HepG2 (cell line): ENCODE data around the gene CPM.

Experiments
- CCAR2 ChIP-seq: fragments of 200-400 bp; formaldehyde crosslinking; optimal IDR thresholded peaks from 2 replicates; pipeline ENCODE3; 2018; ENCODE audit warnings: low read depth, mild to moderate bottlenecking, low read length, moderate library complexity
- EED ChIP-seq: sonication (generic); formaldehyde crosslinking; IDR thresholded peaks from 2 replicates; pipeline ENCODE4 v1.5.0; 2020; ENCODE audit warnings: mild to moderate bottlenecking, missing genetic modification reagents
- NFYB ChIP-seq: sonication (generic); formaldehyde crosslinking; IDR thresholded peaks from 2 replicates; pipeline ENCODE4 v1.4.0; 2020; ENCODE audit warnings: missing genetic modification reagents
- SALL2 ChIP-seq: sonication (generic); formaldehyde crosslinking; IDR thresholded peaks from 2 replicates; pipeline ENCODE4 v1.8.1; 2023; ENCODE audit warnings: mild to moderate bottlenecking, missing genetic modification reagents, inconsistent platforms
- SOX13 ChIP-seq, 3 experiments: fragments of 450-650 bp in 1 of 3; sonication (generic) in 1 of 3; formaldehyde crosslinking in 1 of 3; IDR thresholded peaks in 2 of 3; conservative IDR thresholded peaks in 1 of 3; 2 replicates each; pipeline versions ENCODE4 v1.5.0 to v1.6.1; 2016 to 2020; ENCODE audit warnings: antibody characterized with exemption in 1 of 3, mild to moderate bottlenecking in 1 of 3, missing compliant biosample characterization in 1 of 3, missing genetic modification reagents in 1 of 3, moderate library complexity in 1 of 3
- SRSF9 ChIP-seq: fragments of 200-400 bp; formaldehyde crosslinking; IDR thresholded peaks from 2 replicates; pipeline ENCODE4 v1.6.1; 2018; ENCODE audit warnings: borderline replicate concordance, mild to moderate bottlenecking, low read depth, low read length; ENCODE audit not compliant: insufficient read depth, poor library complexity, severe bottlenecking
- SYNCRIP ChIP-seq: fragments of 200-400 bp; formaldehyde crosslinking; IDR thresholded peaks from 2 replicates; pipeline ENCODE4 v1.6.1; 2018; ENCODE audit warnings: mild to moderate bottlenecking, low read depth, low read length; ENCODE audit not compliant: insufficient read depth
- ZNF660 ChIP-seq: sonication (generic); formaldehyde crosslinking; IDR thresholded peaks from 2 replicates; pipeline ENCODE4 v1.5.1; 2020; ENCODE audit warnings: mild to moderate bottlenecking, low read depth, missing genetic modification reagents, borderline replicate concordance
- TF ChIP-seq, protein P1 (sequence below): sonication (generic); formaldehyde crosslinking; IDR thresholded peaks from 2 replicates; pipeline ENCODE4 v1.5.0; 2020; ENCODE audit warnings: mild to moderate bottlenecking, missing genetic modification reagents, moderate library complexity
- TF ChIP-seq, protein P2 (sequence below): sonication (generic); formaldehyde crosslinking; IDR thresholded peaks from 2 replicates; pipeline ENCODE4 v1.4.0; 2020; ENCODE audit warnings: missing genetic modification reagents
- TF ChIP-seq, protein P3 (sequence below): sonication (generic); formaldehyde crosslinking; IDR thresholded peaks from 2 replicates; pipeline ENCODE4 v1.4.0; 2020; ENCODE audit warnings: missing genetic modification reagents, borderline replicate concordance
- TF ChIP-seq, protein P4 (sequence below): sonication (generic); formaldehyde crosslinking; IDR thresholded peaks from 2 replicates; pipeline ENCODE4 v1.4.0; 2020; ENCODE audit warnings: missing genetic modification reagents, mild to moderate bottlenecking, borderline replicate concordance

DNA sequence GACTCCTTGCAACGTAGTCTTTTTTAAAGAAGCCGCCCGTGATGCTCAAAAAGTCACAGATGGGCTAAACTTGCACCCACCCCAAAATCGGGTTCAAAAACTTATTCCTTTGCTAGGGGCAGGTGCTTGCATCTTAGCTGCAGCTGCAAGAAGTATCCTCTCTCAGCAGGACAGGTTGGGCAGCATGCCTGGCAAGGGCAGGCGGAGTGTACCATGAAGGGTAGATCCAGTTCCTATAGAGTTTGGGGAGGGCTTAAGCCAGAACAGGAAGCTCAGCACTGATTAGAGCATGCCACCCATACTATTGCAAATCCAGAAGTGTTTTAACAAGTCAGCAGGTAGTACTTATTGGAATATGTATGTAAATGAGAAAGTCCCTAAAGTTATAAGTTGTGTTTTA, 48.7 kb downstream of the CPM start:
- TF ChIP-seq ZNF660 (no peak), SALL2 (CRISPR knock-in tag) (no peak), EED (CRISPR knock-in tag) (no peak), SRSF9 (no peak), SYNCRIP (no peak), NFYB (no peak), SOX13 (IDR thresholded peaks at IDR 0.05) (no peak), SOX13 (CRISPR knock-in tag; conservative IDR thresholded peaks at IDR 0.05 in 1 of 2, IDR thresholded peaks at IDR 0.05 in 1 of 2) (no peak), CCAR2 (no peak)
- TF ChIP-seq, protein P1, sequence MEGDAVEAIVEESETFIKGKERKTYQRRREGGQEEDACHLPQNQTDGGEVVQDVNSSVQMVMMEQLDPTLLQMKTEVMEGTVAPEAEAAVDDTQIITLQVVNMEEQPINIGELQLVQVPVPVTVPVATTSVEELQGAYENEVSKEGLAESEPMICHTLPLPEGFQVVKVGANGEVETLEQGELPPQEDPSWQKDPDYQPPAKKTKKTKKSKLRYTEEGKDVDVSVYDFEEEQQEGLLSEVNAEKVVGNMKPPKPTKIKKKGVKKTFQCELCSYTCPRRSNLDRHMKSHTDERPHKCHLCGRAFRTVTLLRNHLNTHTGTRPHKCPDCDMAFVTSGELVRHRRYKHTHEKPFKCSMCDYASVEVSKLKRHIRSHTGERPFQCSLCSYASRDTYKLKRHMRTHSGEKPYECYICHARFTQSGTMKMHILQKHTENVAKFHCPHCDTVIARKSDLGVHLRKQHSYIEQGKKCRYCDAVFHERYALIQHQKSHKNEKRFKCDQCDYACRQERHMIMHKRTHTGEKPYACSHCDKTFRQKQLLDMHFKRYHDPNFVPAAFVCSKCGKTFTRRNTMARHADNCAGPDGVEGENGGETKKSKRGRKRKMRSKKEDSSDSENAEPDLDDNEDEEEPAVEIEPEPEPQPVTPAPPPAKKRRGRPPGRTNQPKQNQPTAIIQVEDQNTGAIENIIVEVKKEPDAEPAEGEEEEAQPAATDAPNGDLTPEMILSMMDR (CRISPR knock-in tag): no peak
- TF ChIP-seq, protein P2, sequence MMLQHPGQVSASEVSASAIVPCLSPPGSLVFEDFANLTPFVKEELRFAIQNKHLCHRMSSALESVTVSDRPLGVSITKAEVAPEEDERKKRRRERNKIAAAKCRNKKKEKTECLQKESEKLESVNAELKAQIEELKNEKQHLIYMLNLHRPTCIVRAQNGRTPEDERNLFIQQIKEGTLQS: no peak
- TF ChIP-seq, protein P3, sequence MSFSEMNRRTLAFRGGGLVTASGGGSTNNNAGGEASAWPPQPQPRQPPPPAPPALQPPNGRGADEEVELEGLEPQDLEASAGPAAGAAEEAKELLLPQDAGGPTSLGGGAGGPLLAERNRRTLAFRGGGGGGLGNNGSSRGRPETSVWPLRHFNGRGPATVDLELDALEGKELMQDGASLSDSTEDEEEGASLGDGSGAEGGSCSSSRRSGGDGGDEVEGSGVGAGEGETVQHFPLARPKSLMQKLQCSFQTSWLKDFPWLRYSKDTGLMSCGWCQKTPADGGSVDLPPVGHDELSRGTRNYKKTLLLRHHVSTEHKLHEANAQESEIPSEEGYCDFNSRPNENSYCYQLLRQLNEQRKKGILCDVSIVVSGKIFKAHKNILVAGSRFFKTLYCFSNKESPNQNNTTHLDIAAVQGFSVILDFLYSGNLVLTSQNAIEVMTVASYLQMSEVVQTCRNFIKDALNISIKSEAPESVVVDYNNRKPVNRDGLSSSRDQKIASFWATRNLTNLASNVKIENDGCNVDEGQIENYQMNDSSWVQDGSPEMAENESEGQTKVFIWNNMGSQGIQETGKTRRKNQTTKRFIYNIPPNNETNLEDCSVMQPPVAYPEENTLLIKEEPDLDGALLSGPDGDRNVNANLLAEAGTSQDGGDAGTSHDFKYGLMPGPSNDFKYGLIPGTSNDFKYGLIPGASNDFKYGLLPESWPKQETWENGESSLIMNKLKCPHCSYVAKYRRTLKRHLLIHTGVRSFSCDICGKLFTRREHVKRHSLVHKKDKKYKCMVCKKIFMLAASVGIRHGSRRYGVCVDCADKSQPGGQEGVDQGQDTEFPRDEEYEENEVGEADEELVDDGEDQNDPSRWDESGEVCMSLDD (CRISPR knock-in tag): no peak
- TF ChIP-seq, protein P4, sequence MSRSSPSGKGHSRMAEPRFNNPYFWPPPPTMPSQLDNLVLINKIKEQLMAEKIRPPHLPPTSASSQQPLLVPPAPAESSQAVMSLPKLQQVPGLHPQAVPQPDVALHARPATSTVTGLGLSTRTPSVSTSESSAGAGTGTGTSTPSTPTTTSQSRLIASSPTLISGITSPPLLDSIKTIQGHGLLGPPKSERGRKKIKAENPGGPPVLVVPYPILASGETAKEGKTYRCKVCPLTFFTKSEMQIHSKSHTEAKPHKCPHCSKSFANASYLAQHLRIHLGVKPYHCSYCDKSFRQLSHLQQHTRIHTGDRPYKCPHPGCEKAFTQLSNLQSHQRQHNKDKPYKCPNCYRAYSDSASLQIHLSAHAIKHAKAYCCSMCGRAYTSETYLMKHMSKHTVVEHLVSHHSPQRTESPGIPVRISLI: no peak
